HepG2 (cell line): ENCODE results near the gene INHA. TPM values are rescaled to one million over a fixed set of nuclear protein-coding genes. Genes with fewer than 3 reads are reported as not detected.

Source experiments
- ATF1 ChIP-seq: IDR thresholded peaks from 2 replicates; pipeline ENCODE4 v1.6.1; 2016; ENCODE audit warnings: mild to moderate bottlenecking, control low read depth
- CHD2 ChIP-seq: IDR thresholded peaks from 2 replicates; pipeline ENCODE4 v1.6.1; 2011; ENCODE audit warnings: low read depth, low read length, improper control_type of control experiment
- ELF4 ChIP-seq: sonication (generic); formaldehyde crosslinking; IDR thresholded peaks from 2 replicates; pipeline ENCODE4 v1.5.0; 2020; ENCODE audit warnings: missing genetic modification reagents, mild to moderate bottlenecking, moderate library complexity, borderline replicate concordance
- ESRRA ChIP-seq: sonication (generic); formaldehyde crosslinking; IDR thresholded peaks from 2 replicates; pipeline ENCODE4 v1.5.1; 2020; ENCODE audit warnings: mild to moderate bottlenecking, low read depth, missing genetic modification reagents
- FOXO1 ChIP-seq: sonication (generic); formaldehyde crosslinking; IDR thresholded peaks from 2 replicates; pipeline ENCODE4 v1.4.0; 2020; ENCODE audit warnings: missing genetic modification reagents
- GPN1 ChIP-seq: sonication (generic); formaldehyde crosslinking; IDR thresholded peaks from 2 replicates; pipeline ENCODE4 v1.5.1; 2020; ENCODE audit warnings: missing genetic modification reagents, borderline replicate concordance
- GTF3A ChIP-seq: sonication (generic); formaldehyde crosslinking; conservative IDR thresholded peaks from 2 replicates; pipeline ENCODE4 v1.4.0; 2020; ENCODE audit warnings: mild to moderate bottlenecking, missing genetic modification reagents
- HDAC6 ChIP-seq: fragments of 200-600 bp; sonication (generic); IDR thresholded peaks from 2 replicates; pipeline ENCODE4 v1.7.0; 2017; ENCODE audit warnings: mild to moderate bottlenecking, antibody characterized with exemption, low read length, low read depth
- MTA3 ChIP-seq: sonication (generic); formaldehyde crosslinking; IDR thresholded peaks from 2 replicates; pipeline ENCODE4 v1.4.0; 2020; ENCODE audit warnings: missing genetic modification reagents
- MXD4 ChIP-seq: IDR thresholded peaks from 2 replicates; pipeline ENCODE4 v1.6.1; 2016; ENCODE audit warnings: mild to moderate bottlenecking, missing biosample characterization, missing genetic modification reagents
- MXI1 ChIP-seq: IDR thresholded peaks from 3 replicates; pipeline ENCODE4 v1.6.1; 2012; ENCODE audit warnings: low read depth, low read length, inconsistent platforms, borderline replicate concordance
- NCOA1 ChIP-seq: sonication (generic); formaldehyde crosslinking; IDR thresholded peaks from 2 replicates; pipeline ENCODE4 v1.9.0; 2021; ENCODE audit warnings: missing genetic modification reagents
- PITX1 ChIP-seq: sonication (generic); formaldehyde crosslinking; IDR thresholded peaks from 2 replicates; pipeline ENCODE4 v1.5.1; 2020; ENCODE audit warnings: mild to moderate bottlenecking, missing genetic modification reagents
- RAD51 ChIP-seq: fragments of 450-650 bp; IDR thresholded peaks from 2 replicates; pipeline ENCODE4 v1.6.1; 2016; ENCODE audit warnings: borderline replicate concordance
- SAFB2 ChIP-seq: sonication (generic); formaldehyde crosslinking; IDR thresholded peaks from 2 replicates; pipeline ENCODE4 v1.5.1; 2020; ENCODE audit warnings: missing genetic modification reagents, low read depth, mild to moderate bottlenecking, borderline replicate concordance
- TAF15 ChIP-seq: fragments of 200-400 bp; formaldehyde crosslinking; IDR thresholded peaks from one replicate; pipeline ENCODE4 v1.6.1; 2018; ENCODE audit warnings: mild to moderate bottlenecking, low read depth, low read length; ENCODE audit not compliant: poor library complexity, severe bottlenecking
- ZNF10 ChIP-seq: sonication (generic); formaldehyde crosslinking; IDR thresholded peaks from 2 replicates; pipeline ENCODE4 v1.4.0; 2020; ENCODE audit warnings: mild to moderate bottlenecking, low read depth, missing genetic modification reagents, borderline replicate concordance
- ZNF180 ChIP-seq: sonication (generic); formaldehyde crosslinking; IDR thresholded peaks from 2 replicates; pipeline ENCODE4 v1.4.0; 2020; ENCODE audit warnings: low read depth, missing genetic modification reagents, borderline replicate concordance
- ZNF430 ChIP-seq: sonication (generic); formaldehyde crosslinking; IDR thresholded peaks from 2 replicates; pipeline ENCODE4 v1.9.0; 2021; ENCODE audit warnings: mild to moderate bottlenecking, missing genetic modification reagents
- ZNF709 ChIP-seq: sonication (generic); formaldehyde crosslinking; IDR thresholded peaks from 2 replicates; pipeline ENCODE4 v1.5.0; 2020; ENCODE audit warnings: mild to moderate bottlenecking, missing genetic modification reagents
- ZNF800 ChIP-seq: sonication (generic); formaldehyde crosslinking; IDR thresholded peaks from 2 replicates; pipeline ENCODE4 v1.4.0; 2020; ENCODE audit warnings: missing genetic modification reagents
- ZNF839 ChIP-seq: sonication (generic); formaldehyde crosslinking; IDR thresholded peaks from 2 replicates; pipeline ENCODE4 v1.4.0; 2020; ENCODE audit warnings: missing genetic modification reagents, mild to moderate bottlenecking, borderline replicate concordance
- polyA plus RNA-seq, 8 experiments: library from polyadenylated mRNA; depleted of rRNA in 3 of 8; stranded (reverse) in 7 of 8; unstranded in 1 of 8; fragments of >200 nt; fragmentation: Illumina TruSeq in 4 of 8; extraction: Trizol in 4 of 8; gene quantifications; 2 replicates each; pipeline versions ENCODE4 v1.2.1 to v1.2.3, GENCODE V29; 2011 to 2016; ENCODE audit warnings: low read depth in 4 of 8, missing spikeins in 1 of 8, mixed read lengths in 1 of 8; ENCODE audit not compliant: insufficient read depth in 1 of 8
- total RNA-seq, 5 experiments: library from RNA; depleted of rRNA; stranded (reverse); fragments of >200 nt; fragmentation: Illumina TruSeq; extraction: Trizol; gene quantifications; 2 replicates each; pipeline ENCODE4 v1.2.3, GENCODE V29; 2016; ENCODE audit warnings: low read depth in 1 of 5
- TF ChIP-seq, protein P1 (sequence below): sonication (generic); formaldehyde crosslinking; IDR thresholded peaks from 2 replicates; pipeline ENCODE4 v1.4.0; 2020; ENCODE audit warnings: missing genetic modification reagents, mild to moderate bottlenecking, borderline replicate concordance

INHA gene
- total and polyA plus RNA-seq, 2 of the 13 experiments (the other 11 are each of a cell fraction or from before 2014, with no cell fraction given) = 4.1 to 15.2 TPM

GRCh38 chr2:219571311-219572236 lies 536 bp upstream of the INHA start, which contains the start of gene OBSL1 (continued):
- TF ChIP-seq ZNF430 (peak; percentile 76; the same call in 1 of the 2 replicates), MXD4 (CRISPR knock-in tag) (no peak), ATF1 (CRISPR knock-in tag) (peak; percentile 74), ZNF10 (CRISPR knock-in tag) (no peak), ZNF839 (CRISPR knock-in tag) (peak; percentile 71), TAF15 (peak; percentile 48), MXI1 (peak; percentile 21; the same call in 1 of the 3 replicates), ELF4 (no peak), NCOA1 (CRISPR knock-in tag) (no peak), ZNF800 (CRISPR knock-in tag) (no peak), ZNF180 (CRISPR knock-in tag) (no peak), GPN1 (CRISPR knock-in tag) (no peak), ESRRA (peak; percentile 58), HDAC6 (no peak), PITX1 (CRISPR knock-in tag) (peak; percentile 66), MTA3 (CRISPR knock-in tag) (no peak), RAD51 (no peak), FOXO1 (CRISPR knock-in tag) (peak; percentile 38), SAFB2 (CRISPR knock-in tag) (0 out of 2 replicates have a peak, but pooled peaks have one; percentile 16), CHD2 (no peak; the same call in none of the 2 replicates), GTF3A (CRISPR knock-in tag) (no peak), ZNF709 (CRISPR knock-in tag) (no peak)
- TF ChIP-seq, protein P1, sequence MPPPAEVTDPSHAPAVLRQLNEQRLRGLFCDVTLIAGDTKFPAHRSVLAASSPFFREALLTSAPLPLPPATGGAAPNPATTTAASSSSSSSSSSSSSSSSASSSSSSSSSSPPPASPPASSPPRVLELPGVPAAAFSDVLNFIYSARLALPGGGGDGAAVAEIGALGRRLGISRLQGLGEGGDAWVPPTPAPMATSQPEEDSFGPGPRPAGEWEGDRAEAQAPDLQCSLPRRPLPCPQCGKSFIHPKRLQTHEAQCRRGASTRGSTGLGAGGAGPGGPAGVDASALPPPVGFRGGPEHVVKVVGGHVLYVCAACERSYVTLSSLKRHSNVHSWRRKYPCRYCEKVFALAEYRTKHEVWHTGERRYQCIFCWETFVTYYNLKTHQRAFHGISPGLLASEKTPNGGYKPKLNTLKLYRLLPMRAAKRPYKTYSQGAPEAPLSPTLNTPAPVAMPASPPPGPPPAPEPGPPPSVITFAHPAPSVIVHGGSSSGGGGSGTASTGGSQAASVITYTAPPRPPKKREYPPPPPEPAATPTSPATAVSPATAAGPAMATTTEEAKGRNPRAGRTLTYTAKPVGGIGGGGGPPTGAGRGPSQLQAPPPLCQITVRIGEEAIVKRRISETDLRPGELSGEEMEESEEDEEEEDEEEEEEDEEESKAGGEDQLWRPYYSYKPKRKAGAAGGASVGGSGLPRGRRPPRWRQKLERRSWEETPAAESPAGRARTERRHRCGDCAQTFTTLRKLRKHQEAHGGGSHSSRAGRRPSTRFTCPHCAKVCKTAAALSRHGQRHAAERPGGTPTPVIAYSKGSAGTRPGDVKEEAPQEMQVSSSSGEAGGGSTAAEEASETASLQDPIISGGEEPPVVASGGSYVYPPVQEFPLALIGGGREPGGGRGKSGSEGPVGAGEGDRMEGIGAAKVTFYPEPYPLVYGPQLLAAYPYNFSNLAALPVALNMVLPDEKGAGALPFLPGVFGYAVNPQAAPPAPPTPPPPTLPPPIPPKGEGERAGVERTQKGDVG (CRISPR knock-in tag) = peak; percentile 83
